Measurements from ENCODE around the gene CCDC57.

DNA sequence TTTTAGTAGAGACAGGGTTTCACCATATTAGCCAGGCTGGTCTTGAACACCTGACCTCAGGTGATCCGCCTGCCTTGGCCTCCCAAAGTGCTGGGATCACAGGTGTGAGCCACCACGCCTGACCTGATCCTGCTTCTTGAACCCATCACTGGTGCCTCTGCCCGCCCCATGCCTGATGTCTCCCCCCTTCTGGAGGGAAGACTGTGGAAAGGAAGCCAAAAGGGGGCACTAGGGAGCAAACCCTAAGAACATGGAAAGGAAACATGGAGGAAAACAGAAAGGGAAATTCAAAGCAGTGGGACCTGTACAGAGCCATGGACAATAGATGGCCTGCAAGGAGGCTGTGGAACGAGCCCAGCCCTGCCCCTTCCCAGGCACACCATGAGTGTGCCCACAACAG is 83.5 kb downstream of the CCDC57 start:
- TF ChIP-seq SMC3 (IDR thresholded peaks at IDR 0.05; ENCODE audit: low read depth, low read length) = no peak
- no peak for TF ChIP-seq POLR2A (IDR thresholded peaks at IDR 0.05; ENCODE audit: low read depth, low read length)
- TF ChIP-seq, protein P1, sequence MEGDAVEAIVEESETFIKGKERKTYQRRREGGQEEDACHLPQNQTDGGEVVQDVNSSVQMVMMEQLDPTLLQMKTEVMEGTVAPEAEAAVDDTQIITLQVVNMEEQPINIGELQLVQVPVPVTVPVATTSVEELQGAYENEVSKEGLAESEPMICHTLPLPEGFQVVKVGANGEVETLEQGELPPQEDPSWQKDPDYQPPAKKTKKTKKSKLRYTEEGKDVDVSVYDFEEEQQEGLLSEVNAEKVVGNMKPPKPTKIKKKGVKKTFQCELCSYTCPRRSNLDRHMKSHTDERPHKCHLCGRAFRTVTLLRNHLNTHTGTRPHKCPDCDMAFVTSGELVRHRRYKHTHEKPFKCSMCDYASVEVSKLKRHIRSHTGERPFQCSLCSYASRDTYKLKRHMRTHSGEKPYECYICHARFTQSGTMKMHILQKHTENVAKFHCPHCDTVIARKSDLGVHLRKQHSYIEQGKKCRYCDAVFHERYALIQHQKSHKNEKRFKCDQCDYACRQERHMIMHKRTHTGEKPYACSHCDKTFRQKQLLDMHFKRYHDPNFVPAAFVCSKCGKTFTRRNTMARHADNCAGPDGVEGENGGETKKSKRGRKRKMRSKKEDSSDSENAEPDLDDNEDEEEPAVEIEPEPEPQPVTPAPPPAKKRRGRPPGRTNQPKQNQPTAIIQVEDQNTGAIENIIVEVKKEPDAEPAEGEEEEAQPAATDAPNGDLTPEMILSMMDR (conservative IDR thresholded peaks at IDR 0.05; ENCODE audit: low read depth, low read length) = 0 out of 2 replicates have a peak, but pooled peaks have one; percentile 6
- no peak for TF ChIP-seq RAD21 (IDR thresholded peaks at IDR 0.05; ENCODE audit: low read length)

Data from IMR-90 (cell line).